8988T (cell line): ENCODE results near the gene OTOP3.

ENCODE experiments used
- DNase-seq: peaks from one replicate; pipeline ENCODE4 v3.0.0; 2011

Gene OTOP3

GRCh38 chr17:74987909-74988711, 52.4 kb downstream of the OTOP3 start:
- no peak for DNase-seq

GRCh38 chr17:74990581-74991105, 54.9 kb downstream of the OTOP3 start:
- no peak for DNase-seq

- no peak for DNase-seq
These were observed 56.5 kb downstream of the OTOP3 start for GRCh38 chr17:74992223-74992622.

- DNase-seq, result no peak
These were observed 58.7 kb downstream of the OTOP3 start for GRCh38 chr17:74994440-74994839.

GRCh38 chr17:74995847-74996246, 60.1 kb downstream of the OTOP3 start:
- DNase-seq, result no peak

GRCh38 chr17:74998783-74999182, 63.1 kb downstream of the OTOP3 start:
- no peak for DNase-seq

GRCh38 chr17:74999523-74999922, 63.8 kb downstream of the OTOP3 start:
- no peak for DNase-seq
